Measurements from ENCODE around the gene RHOBTB1.

Gene RHOBTB1

DNA sequence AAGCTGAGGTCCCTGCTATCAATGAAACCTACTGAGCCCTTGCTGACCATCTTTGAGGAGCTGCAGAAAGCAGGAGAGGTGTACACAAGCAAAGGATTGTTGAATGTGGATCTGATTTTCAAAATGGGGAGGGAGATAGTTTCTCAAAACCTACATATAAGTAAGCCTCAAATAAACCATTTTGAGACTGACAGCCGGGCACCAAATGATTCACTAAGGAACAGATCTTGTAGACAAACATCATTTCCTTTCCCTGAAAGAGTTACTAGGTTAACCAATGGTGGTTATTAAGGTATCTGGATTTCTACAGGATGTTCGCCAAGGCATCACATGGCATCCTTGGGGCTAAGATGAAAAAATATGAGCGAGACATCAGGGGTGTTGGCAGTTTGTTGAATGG, 24.5 kb upstream of the RHOBTB1 start:
- H3K9me3 ChIP-seq (ENCODE audit: low read length), result no peaks in the 10 kb centered on the region
- H3K36me3 ChIP-seq (ENCODE audit: insufficient read depth, low read length), result no peaks in the 10 kb centered on the region
- H3K79me2 ChIP-seq (ENCODE audit: insufficient read depth, low read length), result no peaks in the 10 kb centered on the region
- H2AFZ ChIP-seq (ENCODE audit: low read length), result no peak overlapping the region
- H3K27ac ChIP-seq (ENCODE audit: low read depth, low read length, poor library complexity, severe bottlenecking), result no peak overlapping the region
- no peaks in the 10 kb centered on the region for H4K20me1 ChIP-seq (ENCODE audit: insufficient read depth, low read length)
- no peak overlapping the region for H3K9ac ChIP-seq (ENCODE audit: low read length)
- H3K9me2 ChIP-seq (ENCODE audit: low read depth, low read length), result no peaks in the 10 kb centered on the region
- TF ChIP-seq, protein P1, sequence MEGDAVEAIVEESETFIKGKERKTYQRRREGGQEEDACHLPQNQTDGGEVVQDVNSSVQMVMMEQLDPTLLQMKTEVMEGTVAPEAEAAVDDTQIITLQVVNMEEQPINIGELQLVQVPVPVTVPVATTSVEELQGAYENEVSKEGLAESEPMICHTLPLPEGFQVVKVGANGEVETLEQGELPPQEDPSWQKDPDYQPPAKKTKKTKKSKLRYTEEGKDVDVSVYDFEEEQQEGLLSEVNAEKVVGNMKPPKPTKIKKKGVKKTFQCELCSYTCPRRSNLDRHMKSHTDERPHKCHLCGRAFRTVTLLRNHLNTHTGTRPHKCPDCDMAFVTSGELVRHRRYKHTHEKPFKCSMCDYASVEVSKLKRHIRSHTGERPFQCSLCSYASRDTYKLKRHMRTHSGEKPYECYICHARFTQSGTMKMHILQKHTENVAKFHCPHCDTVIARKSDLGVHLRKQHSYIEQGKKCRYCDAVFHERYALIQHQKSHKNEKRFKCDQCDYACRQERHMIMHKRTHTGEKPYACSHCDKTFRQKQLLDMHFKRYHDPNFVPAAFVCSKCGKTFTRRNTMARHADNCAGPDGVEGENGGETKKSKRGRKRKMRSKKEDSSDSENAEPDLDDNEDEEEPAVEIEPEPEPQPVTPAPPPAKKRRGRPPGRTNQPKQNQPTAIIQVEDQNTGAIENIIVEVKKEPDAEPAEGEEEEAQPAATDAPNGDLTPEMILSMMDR (IDR thresholded peaks at IDR 0.05; ENCODE audit: low read length), result no peak
- TF ChIP-seq EZH2 (IDR thresholded peaks at IDR 0.05; ENCODE audit: borderline replicate concordance, low read length), result no peak
- H3K4me1 ChIP-seq (ENCODE audit: insufficient read depth, low read length, severe bottlenecking), result no peaks in the 10 kb centered on the region
- H3K27me3 ChIP-seq (ENCODE audit: insufficient read depth, low read length), result no peaks in the 10 kb centered on the region
- H3K4me3 ChIP-seq (ENCODE audit: low read depth, low read length, poor library complexity, severe bottlenecking), result no peak overlapping the region
- no peaks in the 10 kb centered on the region for H3F3A ChIP-seq (ENCODE audit: insufficient read depth, low read length)
- no peak overlapping the region for H3K4me2 ChIP-seq (ENCODE audit: low read length)

DNA sequence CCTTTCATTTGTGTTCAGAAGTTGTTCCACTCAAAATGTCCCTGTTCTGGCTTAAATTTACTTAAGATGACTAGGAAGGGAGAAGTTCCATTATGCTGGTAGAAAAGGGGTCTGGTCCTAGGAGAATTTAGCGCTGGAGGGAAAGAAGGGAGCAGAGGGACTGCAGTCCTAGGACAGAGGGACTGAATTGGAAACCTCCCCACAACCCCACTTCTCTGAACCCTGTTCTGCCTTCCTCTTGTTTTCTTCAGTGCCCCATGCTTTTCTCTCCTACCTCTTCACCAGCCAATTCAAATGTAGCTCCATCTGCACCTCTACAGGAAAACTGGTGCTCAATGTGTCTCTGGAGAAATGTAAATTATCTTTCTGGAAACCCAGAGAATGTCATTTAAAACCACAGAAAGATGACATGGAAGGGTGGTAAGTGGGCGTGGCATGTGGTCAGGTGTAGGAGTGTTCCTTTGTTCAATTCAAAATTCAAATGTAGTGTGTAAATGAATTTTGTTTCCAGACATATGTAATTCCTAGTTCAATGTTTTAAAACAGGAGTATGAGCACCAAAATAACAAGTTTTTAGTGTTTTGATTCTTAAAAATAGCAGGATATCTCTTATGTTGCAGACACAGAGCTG, 24.0 kb upstream of the RHOBTB1 start:
- Histone ChIP-seq H3K27me3 (ENCODE audit: insufficient read depth, low read length) (no peaks in the 10 kb centered on the region), H3K79me2 (ENCODE audit: insufficient read depth, low read length) (no peaks in the 10 kb centered on the region), H3K4me3 (ENCODE audit: low read depth, low read length, poor library complexity, severe bottlenecking) (no peak overlapping the region), H3K4me2 (ENCODE audit: low read length) (no peak overlapping the region), H3K4me1 (ENCODE audit: insufficient read depth, low read length, severe bottlenecking) (no peaks in the 10 kb centered on the region), H3F3A (ENCODE audit: insufficient read depth, low read length) (no peaks in the 10 kb centered on the region), H3K36me3 (ENCODE audit: insufficient read depth, low read length) (no peaks in the 10 kb centered on the region), H3K9me2 (ENCODE audit: low read depth, low read length) (no peaks in the 10 kb centered on the region), H3K9me3 (ENCODE audit: low read length) (no peaks in the 10 kb centered on the region), H2AFZ (ENCODE audit: low read length) (no peak overlapping the region), H4K20me1 (ENCODE audit: insufficient read depth, low read length) (no peaks in the 10 kb centered on the region), H3K27ac (ENCODE audit: low read depth, low read length, poor library complexity, severe bottlenecking) (no peak overlapping the region), H3K9ac (ENCODE audit: low read length) (no peak overlapping the region)
- TF ChIP-seq, protein P1 (IDR thresholded peaks at IDR 0.05; ENCODE audit: low read length), result no peak
- no peak for TF ChIP-seq EZH2 (IDR thresholded peaks at IDR 0.05; ENCODE audit: borderline replicate concordance, low read length)

DNA sequence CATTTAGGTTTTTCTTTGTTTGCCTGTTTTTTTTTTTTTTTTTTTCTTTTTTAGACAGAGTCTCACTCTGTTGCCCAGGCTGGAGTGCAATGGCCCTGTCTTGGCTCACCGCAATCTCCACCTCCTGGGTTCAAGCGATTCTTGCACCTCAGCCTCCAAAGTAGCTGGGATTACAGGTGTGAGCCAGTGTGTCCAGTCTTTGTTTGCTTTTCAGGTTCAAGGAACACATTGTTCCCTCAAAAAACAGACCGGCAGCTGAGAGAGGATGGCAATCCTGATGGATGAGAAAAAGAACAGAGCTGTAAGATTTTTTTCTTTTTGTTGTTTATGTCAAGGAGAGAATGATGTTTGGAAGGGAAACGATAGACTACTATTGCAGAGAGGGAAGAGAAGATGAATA, 23.3 kb upstream of the RHOBTB1 start:
- H3K27ac ChIP-seq (ENCODE audit: low read depth, low read length, poor library complexity, severe bottlenecking), result no peak overlapping the region
- H3K36me3 ChIP-seq (ENCODE audit: insufficient read depth, low read length), result no peaks in the 10 kb centered on the region

More for the DNA sequence above, 23.3 kb upstream of the RHOBTB1 start:
- H3K9ac ChIP-seq (ENCODE audit: low read length), result no peak overlapping the region
- H3K9me2 ChIP-seq (ENCODE audit: low read depth, low read length), result no peaks in the 10 kb centered on the region
- no peaks in the 10 kb centered on the region for H3F3A ChIP-seq (ENCODE audit: insufficient read depth, low read length)
- TF ChIP-seq EZH2 (IDR thresholded peaks at IDR 0.05; ENCODE audit: borderline replicate concordance, low read length), result no peak
- TF ChIP-seq, protein P1 (IDR thresholded peaks at IDR 0.05; ENCODE audit: low read length), result no peak
- no peaks in the 10 kb centered on the region for H3K4me1 ChIP-seq (ENCODE audit: insufficient read depth, low read length, severe bottlenecking)
- no peak overlapping the region for H3K4me3 ChIP-seq (ENCODE audit: low read depth, low read length, poor library complexity, severe bottlenecking)
- no peak overlapping the region for H3K4me2 ChIP-seq (ENCODE audit: low read length)
- H3K27me3 ChIP-seq (ENCODE audit: insufficient read depth, low read length), result no peaks in the 10 kb centered on the region
- H3K79me2 ChIP-seq (ENCODE audit: insufficient read depth, low read length), result no peaks in the 10 kb centered on the region
- no peak overlapping the region for H2AFZ ChIP-seq (ENCODE audit: low read length)
- H3K9me3 ChIP-seq (ENCODE audit: low read length), result no peaks in the 10 kb centered on the region
- H4K20me1 ChIP-seq (ENCODE audit: insufficient read depth, low read length), result no peaks in the 10 kb centered on the region

Data from OCI-LY1 (cell line).